OCI-M2 (cell line): ENCODE data around the gene RASSF5.

Experiments
- DNase-seq: peaks from one replicate; lab custom pipeline; 2025; ENCODE audit not compliant: unreplicated experiment; lab: John Stamatoyannopoulos, UW

The RASSF5 gene

GRCh38 chr1:206583707-206584648, 76.6 kb downstream of the RASSF5 start:
- DNase-seq = peak; percentile 62

DNA sequence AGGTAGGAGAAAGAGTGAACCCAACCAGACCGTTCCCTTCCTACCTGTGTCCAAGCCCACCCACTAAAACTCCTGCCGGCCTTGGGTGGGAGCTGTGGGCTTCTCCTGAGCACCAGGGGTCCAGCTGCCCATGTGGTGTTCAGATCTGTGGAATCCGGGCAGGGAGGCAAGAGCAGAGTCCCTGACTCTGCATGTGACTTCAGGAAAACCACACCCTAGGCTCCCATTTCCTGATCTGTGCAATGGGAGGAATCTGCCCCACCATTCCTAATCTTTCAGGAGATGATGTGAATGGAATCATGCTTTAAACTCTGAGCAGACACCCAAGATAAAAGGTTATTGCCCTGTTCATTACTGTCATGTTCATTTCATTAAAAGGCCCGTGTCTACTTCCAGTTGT, 77.4 kb downstream of the RASSF5 start:
- DNase-seq = no peak

GRCh38 chr1:206586501-206587445, 79.4 kb downstream of the RASSF5 start:
- no peak for DNase-seq

DNA sequence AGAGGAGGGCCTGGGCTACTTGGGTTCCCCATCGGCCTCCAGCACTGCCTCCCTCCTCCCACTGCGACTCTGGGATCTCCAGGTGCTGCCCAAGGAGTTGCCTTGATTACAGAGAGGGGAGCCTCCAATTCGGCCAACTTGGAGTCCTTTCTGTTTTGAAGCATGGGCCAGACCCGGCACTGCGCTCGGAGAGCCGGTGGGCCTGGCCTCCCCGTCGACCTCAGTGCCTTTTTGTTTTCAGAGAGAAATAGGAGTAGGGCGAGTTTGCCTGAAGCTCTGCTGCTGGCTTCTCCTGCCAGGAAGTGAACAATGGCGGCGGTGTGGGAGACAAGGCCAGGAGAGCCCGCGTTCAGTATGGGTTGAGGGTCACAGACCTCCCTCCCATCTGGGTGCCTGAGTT, 80.6 kb downstream of the RASSF5 start:
- no peak for DNase-seq

GRCh38 chr1:206588492-206588891, 81.2 kb downstream of the RASSF5 start:
- no peak for DNase-seq

DNA sequence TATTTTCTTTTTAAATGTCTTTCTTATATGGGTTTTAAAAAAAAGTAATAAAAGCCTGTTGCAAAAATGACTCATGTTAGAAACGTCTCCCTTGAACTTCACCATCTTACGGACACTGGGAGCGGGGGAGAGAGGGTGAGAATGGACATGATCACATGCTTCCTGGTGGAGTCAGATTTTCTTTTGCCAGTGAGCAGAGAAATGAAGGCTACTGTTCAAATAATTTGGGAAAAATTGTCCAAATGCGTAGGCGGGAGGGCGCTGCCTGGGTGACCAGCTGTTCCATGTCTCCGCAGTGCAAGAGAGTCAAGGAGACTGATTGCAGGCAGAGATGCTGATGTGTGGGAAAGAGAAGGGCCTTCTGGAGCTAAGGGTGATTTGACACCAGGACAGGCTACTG, 81.9 kb downstream of the RASSF5 start:
- DNase-seq = no peak

- DNase-seq = no peak
Observed at GRCh38 chr1:206590025-206590758, 82.9 kb downstream of the RASSF5 start.

DNA sequence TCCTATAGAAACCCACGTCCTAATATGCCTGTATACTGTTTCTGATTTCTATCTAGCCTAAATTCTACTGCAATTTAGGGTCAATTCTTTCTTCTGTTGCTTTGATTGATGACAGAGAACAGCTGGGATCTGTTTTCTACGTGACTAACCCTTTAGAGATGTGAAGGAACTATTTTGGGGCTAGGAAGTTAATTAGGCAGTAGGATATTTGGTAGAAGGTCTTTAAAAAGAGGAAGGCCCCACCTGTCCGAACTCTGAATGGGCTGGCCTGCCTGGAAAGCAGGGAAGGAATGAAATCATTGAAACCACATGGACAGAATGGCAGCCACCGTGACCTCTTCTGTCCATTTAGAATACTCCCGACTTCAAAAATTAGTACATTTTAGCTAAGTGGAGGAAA, 83.9 kb downstream of the RASSF5 start:
- no peak for DNase-seq

DNA sequence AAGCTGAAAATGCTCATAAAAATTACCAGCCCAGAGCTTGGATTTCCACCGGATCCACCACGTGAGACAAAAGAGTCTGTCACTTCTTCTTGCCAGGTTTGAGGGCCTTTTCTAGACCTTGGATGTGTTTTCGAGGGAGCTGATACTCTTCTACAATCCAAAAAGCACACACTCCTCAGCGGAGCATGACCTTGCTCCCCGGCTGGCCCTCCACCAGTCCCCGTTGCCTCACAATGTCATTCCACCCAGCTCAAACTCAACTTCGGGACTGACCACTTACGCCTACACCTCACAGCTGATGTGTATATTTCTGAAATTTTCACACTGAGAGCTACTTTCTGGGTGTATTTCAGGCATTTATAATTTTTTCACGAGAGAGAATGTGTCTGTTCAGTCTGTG, 84.4 kb downstream of the RASSF5 start:
- no peak for DNase-seq

DNA sequence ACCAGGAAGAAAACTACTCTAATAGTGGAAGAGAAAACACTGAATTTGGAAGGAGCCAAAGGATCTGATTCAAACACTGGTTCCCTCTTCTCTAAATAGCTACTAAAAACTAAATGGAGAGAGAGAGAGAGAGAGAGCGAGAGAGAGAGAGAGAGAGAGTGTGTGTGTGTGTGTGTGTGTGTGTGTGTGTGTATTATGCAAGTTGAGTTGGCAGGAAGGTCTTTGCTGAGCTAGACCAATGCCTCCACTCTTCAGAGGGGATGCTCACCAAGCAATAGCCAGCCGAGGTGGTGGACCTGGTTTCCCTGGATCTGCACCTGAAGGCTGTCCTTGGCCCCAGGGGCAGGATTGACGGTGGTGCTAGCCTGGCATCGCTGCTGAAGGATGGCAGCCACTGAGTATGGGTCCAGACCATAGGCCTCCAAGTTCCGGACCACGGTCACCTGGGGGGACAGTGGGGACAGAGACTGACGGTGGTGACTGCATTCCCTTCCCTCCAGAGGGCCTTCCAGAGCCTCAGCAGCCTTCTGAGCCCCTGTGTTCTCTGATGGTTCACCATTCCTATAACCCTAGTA, 86.1 kb downstream of the RASSF5 start:
- DNase-seq = no peak

GRCh38 chr1:206595581-206596318, 88.4 kb downstream of the RASSF5 start:
- DNase-seq = no peak

GRCh38 chr1:206596319-206596666, 89.0 kb downstream of the RASSF5 start:
- no peak for DNase-seq

GRCh38 chr1:206600527-206600926, 93.2 kb downstream of the RASSF5 start:
- no peak for DNase-seq

DNA sequence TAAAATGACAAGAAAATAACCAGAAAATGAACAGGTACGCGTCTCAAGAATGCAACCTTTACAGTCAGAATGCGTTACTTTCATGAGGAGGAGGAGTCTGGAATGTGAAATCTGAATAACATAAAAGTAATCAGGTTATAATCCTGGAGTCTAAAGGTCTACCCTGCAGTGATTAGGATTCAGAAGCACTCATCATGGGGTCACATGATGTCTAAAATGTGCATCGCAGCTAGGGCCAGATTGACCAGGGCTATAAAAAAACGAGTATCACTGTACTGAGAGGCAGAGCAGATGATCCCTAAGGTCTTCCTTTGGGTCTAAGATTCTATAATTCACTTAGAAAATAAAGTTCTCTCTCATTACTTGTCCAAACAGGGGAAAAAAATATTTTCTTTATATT, 97.5 kb downstream of the RASSF5 start:
- no peak for DNase-seq

DNA sequence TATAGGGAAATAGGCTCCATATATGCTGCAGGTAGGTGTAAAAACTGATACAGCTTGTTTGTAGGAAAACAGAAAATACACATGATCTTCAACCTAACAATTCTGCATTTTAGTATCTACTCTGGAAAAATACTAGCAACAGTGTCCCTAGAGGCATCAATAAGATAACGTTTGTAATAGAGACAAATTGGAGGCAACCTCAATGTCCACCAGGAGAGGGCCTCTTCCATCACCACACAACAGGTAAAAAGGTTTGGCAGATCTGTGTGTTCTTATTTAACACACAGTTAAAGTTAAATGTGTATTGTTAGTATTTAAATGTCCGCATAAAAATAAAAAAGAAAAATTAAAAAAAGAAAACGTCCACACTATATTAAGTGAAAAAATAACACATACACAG, 99.5 kb downstream of the RASSF5 start:
- DNase-seq = no peak

DNA sequence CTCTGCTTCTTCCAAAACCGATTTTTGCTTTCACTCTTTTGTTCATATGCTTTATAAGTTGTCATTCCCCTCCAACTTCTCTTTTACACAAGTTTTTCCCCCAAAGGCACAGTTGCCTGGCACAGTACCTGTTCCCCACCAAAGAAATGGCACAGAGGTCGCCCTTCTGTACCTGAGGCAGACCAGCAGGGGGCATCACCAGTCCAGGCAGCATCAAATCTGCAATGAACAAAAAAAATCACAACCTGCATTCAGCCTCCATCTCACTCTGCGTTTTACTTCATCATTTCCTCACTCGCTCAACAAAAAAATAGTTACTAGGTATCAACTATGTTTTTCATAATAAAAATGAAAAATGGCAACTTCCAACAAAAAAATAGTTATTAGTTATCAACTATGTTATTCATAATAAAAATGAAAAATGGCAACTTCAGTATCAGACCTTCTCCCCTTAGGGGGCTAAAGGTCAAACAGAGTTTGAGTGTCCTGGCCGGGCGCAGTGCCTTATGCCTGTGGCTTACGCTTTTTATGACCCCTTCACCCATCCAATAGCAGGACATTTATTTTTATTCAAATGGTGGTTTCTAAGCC, 100.9 kb downstream of the RASSF5 start:
- no peak for DNase-seq

- no peak for DNase-seq
Observed at GRCh38 chr1:206609229-206609991, 102.1 kb downstream of the RASSF5 start.

DNA sequence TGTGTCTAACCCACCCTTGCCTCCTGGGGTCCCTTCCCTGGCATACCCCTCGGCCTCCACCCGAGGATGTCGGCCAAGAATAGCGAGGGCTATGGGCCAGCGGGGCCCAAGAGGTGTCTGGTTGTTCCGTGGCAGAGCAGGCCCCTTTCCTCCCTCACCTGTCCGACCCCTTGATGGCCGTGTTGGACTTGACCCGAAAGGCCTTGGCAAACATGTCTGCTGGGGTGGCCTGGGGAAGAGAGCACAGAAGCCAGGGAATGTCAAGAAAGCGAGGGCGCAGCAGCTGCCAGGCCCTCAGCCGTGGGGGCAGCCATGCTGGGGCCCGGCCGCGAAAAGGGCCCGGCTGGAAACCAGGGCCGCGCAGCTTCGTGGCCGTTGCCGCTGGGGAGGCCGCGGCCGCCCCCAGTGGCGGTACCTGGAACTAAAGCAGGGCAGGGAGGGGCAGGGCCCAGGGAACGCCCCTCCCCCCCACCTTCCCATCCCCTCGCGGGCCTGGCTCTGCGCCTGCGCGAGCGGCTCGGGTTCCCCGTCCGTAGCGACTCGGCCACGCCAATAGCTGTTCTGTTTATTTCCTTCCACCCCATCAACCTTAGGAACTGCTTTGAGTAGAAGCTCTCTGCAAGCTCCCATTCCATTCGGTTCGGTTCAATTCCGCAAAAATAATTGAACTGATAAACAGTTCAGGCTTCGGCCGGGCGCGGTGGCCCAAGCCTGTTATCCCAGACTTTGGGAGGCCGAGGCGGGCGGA, 105.0 kb downstream of the RASSF5 start, which contains the start of gene EIF2D:
EIF2D (minus strand) TSS at position 337 of the 748 bp plus-strand sequence; CDS start at position 214, 123 bp downstream.
- peak; percentile 74 for DNase-seq
